GM18526 (cell line): ENCODE results near the gene TP63.

ENCODE experiments used
- POLR2A ChIP-seq: IDR thresholded peaks from 3 replicates; pipeline ENCODE4 v1.6.1; 2011; ENCODE audit not compliant: insufficient read length; ENCODE audit errors: extremely low read depth

TP63 gene

DNA sequence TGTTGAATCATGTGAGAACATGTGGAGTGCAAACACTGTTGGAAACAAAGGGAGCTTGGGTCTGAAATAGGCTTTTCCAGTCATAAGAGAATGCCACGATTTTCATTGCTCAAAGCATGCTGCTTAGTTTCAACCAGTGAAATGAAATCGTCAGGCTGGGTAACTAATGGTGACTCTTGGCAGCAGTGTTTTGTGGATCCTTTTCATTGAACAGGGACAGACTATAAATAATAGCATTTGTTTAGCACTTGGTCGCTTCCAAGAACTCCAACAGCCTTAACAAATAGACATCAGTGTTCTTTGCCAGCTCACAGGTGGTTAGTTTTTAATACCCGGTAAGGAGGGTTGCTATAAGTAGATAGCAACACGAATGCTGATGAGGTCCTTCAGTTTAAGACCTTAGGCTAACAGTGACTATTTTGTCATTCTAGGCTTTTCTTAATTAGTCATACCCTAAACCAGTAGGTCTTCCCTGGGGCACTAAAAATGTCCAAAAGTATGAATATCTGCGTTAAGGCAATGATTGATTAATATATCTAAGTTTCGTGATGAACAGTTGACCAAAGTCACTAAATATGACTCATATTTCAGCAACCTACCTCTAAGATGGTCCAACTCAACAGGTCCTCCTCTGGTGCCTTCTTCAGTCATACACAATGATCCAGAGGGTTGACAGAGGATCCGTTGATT, 15.8 kb downstream of the TP63 start:
- TF ChIP-seq POLR2A: no peak

DNA sequence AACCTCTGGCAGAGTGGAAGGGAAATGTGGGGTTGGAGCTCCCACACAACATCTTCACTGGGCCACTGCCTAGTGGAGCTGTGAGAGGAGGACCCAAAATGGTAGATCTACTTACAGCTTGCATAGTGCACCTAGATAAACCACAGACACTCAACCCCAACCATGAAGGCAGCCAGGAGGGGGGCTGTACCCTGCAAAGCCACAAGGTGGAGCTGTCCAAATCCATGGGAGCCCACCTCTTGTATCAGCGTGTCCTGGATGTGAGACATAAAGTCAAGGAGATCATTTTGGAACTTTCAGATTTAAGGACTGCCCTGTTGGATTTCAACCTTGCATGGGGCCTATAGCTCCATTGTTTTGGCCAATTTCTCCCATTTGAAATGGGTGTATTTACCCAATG, 20.9 kb downstream of the TP63 start:
- TF ChIP-seq POLR2A: no peak

DNA sequence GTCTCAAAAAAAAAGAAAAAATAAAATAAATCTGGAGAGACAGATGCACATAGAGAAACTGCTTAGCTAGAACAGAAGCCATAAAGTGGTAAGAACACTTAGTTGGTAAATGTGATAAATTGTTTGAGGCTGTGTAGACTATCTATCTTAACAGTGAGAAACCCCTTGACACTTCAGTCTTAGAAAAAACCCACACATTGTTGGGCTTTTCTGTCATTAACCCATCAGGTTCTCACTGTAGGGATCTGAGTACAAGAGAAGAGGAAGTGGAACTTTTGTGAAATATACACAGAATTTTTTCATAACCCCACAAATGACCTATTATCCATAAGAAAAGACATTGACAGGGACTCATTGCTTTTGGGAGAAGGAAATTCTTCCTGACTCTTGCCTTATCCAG, 24.4 kb downstream of the TP63 start:
- TF ChIP-seq POLR2A: no peak

DNA sequence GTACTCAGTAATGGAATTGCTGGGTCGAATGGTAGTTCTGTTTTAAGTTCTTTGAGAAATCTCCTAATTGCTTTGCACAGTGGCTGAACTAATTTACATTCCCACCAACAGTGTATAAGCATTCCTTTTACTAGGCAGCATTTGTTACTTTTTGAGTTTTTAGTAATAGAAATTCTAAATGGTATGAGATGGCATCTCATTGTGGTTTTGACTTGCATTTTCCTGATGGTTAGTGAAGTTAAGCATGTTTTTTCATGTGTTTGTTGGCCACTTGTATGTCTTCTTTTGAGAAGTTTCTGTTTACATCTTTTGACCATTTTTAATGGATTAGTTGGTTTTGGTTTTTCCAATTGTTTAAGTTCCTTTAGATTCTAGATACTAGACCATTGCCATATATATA, 28.4 kb downstream of the TP63 start:
- no peak for TF ChIP-seq POLR2A

DNA sequence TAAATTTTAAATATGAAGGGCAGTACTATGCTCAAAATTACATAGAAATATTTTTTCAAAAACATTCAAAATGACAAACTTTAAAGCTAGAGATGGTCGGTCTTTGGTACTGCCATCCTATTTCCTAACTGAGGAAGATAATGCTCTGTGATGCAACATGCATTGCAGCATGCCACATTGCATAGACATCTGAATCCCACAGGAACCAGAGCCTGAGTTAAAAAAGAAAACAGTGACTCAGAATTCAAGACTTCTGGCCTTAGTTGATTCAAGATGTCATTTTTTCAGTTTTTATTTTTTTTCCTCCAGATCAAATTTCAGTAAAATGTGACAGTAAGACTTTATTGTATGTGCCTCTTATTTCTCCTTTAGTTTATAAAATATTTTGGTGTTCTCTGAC, 33.1 kb downstream of the TP63 start:
- TF ChIP-seq POLR2A: no peak

DNA sequence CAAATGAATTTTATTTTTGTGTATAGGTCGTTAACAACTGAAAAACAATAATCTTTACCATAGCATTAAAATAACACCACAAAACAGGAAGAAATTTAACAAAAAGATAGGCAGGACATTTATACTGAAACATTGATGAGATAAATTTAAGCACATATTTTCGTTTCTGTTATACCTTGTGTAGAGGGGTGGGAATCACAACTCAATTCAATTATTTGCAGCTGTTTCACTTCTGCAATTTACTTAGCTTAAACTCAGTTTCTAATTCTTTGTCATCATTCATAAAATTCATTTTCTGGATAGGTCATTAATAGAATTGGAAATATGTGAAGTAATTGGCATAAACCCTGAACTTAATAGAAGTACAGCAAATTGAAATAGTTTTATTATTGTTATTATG, 42.3 kb downstream of the TP63 start:
- TF ChIP-seq POLR2A: no peak

DNA sequence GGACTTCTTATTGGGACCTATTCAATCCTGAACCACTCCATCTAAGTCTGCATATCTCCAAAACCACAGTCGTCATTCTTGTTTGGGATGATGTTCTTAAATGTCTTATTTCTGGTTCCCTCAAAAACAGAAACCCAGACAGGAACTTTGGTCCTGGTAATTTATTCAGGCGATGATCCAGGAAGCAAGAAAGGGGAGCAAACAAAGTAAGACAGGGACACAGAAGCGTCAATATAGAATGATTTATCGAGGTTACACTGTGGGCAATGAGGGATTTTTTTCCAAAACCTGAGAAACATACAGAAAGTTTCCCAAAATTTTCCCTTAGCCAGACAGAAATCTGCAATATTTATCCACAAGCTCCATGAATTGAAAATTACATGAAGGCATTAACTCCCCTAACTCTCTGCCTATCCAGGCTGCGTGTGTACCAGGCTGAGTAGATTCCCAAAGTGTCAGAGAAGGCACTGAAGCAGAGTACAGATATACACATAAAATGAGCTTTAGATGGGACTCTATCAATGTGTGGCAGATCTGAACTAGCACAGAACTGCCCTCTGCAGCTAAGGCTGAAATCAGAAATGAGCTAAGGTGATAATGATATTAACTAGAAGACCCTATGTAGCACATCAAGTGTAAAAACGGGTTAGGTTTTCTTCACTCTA, 43.2 kb downstream of the TP63 start:
- TF ChIP-seq POLR2A: no peak

DNA sequence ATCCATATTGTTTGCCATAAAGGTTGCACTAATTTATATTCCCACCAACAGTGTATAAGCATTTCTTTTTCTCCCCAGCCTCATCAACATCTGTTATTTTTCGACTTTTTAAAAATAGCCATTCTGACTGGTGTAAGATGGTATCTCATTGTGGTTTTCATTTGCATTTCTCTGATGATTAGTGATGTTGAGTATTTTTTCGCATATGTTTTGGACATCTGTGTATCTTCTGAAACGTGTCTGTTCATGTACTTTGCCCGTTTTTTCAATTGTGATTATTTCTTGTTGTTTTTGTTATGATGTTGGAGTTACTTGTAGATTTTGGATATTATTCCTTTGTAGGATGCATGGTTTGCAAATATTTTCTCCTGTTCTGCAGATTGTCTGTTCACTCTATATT, 46.5 kb downstream of the TP63 start:
- no peak for TF ChIP-seq POLR2A

DNA sequence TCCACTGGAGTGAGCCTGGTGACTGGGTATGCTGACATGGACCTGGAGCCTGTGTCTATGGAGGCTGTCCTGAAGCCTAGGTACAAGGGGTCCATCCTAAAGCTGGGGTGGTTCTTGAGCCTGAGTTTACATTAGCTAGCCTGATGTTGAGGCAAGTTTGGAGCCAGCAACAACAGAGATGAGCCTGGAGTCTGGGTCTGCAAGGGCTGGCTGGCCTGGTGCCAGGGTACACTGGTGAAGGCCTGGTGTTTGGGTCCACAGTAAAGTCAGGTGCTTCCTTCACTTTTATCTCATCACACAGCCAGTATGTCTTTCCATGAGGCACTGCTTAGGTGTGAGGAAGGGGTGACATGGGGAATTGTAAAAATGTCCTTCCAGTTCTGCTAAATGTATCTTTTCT, 49.5 kb downstream of the TP63 start:
- no peak for TF ChIP-seq POLR2A

DNA sequence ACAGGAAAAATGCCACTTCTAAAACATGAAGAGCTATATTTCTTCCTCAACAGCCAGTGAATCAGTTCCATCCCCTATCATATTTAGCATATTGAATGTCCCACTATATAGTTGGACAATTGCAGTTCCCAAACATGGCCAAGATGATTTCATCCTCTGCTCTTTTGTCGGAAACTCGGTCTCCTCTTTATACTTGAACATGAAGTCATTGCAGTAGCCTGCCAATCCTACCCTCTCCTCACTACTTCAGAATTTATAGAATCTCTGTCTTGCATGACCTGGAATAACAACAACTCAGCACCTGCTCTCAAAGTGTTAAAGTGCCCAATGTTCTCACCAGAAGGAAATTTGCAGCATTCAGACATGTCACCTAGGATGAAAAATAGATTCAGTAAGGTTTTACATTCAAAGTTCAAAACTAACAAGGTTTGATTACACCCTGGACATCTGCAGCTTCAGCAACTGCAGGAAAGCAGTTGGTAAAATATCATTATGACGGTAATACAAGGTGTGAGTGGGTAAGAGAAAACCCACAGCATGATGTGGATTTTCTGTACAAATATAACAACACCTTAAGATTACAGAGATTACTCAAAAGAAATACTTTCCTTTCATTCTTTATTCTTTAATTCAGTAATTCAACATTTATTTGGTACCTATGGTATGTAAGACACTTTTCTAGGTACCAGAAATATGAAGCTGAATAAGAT, 52.5 kb downstream of the TP63 start:
- no peak for TF ChIP-seq POLR2A

DNA sequence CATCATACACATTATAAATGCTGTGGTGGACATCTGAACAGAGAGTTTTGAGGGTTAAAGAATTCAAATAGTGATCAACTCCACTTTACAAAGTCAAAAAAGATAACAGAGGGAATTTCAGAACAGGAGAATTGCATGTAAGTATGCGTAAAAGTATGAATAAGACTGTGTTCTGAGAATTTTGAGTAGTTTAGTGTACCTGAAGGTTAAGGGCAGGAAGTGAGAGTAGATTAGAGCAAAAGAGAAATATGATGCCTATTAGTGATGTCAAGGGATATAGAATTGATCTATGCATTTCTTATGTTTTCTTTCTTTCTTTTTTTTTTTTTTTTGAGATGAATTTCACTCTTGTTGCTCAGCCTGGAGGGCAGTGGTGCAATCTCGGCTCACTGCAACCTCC, 53.1 kb downstream of the TP63 start:
- TF ChIP-seq POLR2A: no peak

DNA sequence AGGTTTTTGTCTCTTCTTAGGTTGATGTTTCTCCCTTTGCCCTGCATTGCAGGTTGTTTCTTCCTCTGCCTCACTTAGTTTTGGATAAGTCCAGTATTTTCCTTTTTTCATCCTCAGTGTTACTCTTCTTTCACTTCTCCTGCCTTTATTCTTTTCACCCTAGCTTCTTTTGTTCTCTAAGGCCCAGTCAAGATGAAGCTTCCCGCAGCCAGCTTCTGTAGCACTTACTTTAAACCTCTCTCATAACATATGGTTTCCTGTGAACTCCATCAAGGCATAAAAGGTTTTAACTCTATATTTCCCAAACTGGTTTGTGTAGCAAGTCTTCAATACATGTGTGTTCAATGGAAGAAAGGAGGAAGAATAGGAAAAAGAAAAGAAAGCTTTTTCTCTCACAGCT, 54.1 kb downstream of the TP63 start:
- TF ChIP-seq POLR2A: no peak

DNA sequence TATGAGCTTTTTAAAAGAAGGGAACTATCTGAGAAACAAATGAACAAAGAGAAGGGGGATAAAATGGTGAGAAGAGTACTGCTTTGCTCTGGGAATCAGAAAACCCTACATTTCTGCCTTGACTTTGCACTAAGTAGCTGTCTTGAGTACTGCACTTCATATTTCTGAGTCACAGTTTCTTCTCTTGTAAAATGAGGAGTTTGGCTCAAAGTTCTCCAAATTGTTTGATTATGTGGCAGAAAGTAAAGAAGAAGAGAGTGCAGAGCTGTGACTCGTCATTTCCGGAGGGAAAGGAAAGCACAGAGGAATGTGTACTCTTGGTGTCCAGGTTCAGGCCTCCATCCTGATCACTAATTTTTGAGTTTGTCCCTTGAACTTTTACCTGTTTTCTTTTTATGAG, 54.7 kb downstream of the TP63 start:
- no peak for TF ChIP-seq POLR2A

DNA sequence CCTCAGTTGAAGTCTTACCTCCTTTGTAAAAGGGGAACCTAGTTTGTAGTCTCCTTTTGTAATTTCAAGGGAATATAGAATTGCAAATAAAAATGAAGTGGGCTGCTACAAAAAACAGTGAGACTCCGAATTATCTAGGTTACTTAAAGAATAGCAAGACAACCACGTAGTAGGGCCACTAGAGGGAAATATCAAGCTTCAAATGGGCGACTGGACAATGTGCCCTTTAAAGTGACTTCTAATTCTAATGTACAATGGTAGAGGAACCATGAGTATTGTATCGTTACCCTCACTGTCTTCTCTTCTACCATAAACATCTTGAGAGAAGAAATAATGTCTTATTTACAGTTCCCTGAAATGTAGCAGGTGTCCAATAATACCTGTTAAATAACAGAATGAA, 56.3 kb downstream of the TP63 start:
- TF ChIP-seq POLR2A: no peak

DNA sequence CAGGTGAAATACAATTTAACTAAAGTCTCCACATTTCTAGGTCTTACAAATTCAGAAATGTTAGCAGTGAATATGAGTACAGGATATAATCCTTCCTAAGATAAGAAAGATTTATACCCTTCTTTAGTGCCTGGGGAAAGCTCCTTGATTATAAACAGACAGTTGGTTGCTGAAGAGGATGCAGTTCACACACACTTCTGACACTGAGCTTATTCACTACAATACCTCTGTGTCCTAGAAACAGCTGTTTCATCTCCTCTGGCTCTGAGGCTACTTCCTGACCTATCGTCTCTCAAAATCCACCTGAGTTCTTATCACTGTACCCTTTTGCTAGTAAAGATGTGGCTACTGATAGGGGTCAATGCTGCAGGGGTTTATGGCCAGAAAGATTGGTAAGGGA, 57.1 kb downstream of the TP63 start:
- no peak for TF ChIP-seq POLR2A

DNA sequence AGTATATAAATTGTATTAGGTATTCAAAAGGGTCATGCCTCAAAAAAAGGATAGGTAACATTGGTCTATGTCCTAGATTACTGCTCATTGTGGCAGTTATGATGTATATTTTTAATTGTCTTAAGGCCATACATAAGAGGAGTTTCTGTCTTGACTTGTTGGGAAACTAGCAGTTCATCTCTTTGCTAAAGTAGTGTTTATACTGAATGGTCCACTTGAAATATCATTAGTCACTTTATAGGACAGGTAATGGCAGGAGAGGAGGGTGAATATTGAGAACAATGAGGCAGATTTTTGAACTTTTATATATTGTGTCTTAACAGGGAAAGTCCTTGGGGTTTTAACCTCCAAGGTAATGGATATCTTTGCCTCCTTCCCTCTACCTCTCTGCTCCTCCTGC, 58.4 kb downstream of the TP63 start:
- no peak for TF ChIP-seq POLR2A
